GM12891 (cell line): ENCODE data around the gene OXER1.

Experiments
- POLR2A ChIP-seq: IDR thresholded peaks from 2 replicates; pipeline ENCODE4 v1.6.1; 2011; ENCODE audit warnings: low read depth, low read length, control low read depth
- POLR2AphosphoS5 ChIP-seq: IDR thresholded peaks from 2 replicates; pipeline ENCODE4 v1.6.1; 2011; ENCODE audit warnings: low read depth, low read length, control low read depth

GRCh38 chr2:42771546-42772153 lies 7.7 kb upstream of the OXER1 start:
- no peak for TF ChIP-seq POLR2A
- no peak for TF ChIP-seq POLR2AphosphoS5
